IPS-NIHi11 (cell line): ENCODE data around the gene HEPH.
"Not testable (repeated sequence)": the region's sequence is repeated elsewhere in the genome, so short reads cannot be mapped to it uniquely, and the experiment has no call there.

Experiments used
- DNase-seq: peaks from one replicate; pipeline ENCODE4 v3.0.0; 2012; ENCODE audit warnings: mixed read lengths, low spot score

The HEPH gene

DNA sequence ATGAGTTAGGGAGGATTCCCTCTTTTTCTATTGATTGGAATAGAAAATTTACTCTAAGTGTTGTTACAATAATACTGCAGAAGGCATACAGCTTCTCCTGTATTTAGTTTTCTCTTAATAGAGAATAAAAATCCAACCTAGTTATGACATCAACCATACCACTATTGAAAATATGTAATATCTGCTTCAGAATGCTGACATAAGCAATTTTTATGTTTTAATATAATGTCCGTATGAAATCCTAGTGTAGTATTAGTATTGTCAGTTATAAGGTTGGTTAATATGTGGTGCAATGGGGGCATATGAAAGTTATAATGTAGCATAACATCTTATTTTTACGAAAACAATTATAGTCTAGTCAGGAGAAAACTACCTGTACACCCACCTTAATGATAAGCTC lies 68.2 kb downstream of the HEPH start:
- DNase-seq: no peak

- no peak for DNase-seq
Observed at GRCh38 chrX:66233209-66233608, 69.2 kb downstream of the HEPH start.

- DNase-seq: not testable (repeated sequence)
Observed at GRCh38 chrX:66233904-66234303, 69.9 kb downstream of the HEPH start.

DNA sequence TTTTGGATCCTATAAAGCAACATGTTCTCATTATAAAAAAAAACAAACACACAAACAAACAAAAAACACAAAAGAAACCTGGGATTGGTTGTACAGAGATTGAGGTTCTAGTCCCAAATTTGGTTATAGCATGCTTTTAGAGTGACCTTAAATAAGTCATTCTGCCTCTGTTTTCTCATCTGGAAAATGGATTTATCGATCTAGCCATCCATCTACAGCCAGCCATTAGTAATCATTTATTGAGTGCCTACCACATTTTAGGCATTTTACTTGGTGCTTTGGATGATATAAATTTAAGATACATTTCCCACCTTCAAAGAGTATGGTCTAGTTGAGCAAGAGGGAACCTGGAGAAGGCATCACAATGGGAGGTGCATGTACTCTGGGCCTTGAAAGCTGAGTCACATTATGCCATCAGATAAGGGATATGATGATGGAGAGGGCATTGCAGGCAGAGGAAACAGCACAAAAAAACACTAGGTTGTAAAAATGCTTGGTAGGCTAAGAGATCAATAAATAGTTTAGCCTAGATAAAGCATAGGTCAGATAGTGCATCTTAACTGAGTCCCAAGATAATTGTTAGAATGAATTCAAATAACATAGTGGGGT lies 91.4 kb downstream of the HEPH start:
- DNase-seq: no peak

DNA sequence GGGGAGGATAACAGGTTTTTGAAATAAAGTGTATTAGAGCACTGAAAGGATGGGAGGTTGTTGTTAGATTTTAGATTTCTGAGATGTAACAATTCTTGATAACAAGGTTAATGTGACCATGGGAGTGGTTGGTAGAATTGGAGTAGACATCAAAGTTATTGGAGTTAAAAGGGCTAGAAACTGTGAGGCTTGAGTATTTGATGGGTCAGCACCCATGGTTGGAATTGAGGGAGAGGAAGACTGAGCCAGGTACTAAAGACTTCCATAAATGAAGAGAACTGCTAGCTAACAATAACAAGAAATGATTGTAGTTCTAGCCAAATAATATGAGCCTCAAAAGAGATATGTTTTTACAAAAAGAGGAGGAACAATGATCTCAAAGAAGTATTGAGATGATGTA lies 98.8 kb downstream of the HEPH start:
- no peak for DNase-seq
